Mammary epithelial cell (primary cell): ENCODE results near the gene CD79B.
"Not testable (repeated sequence)": the region's sequence is repeated elsewhere in the genome, so short reads cannot be mapped to it uniquely, and the experiment has no call there.

Experiments used
- EZH2 ChIP-seq: IDR thresholded peaks from 2 replicates; pipeline ENCODE4 v1.6.1; 2012; ENCODE audit warnings: low read length, inconsistent platforms, borderline replicate concordance
- TF ChIP-seq, protein P1 (sequence below), 2 donors: IDR thresholded peaks in 1 of 2; conservative IDR thresholded peaks in 1 of 2; 2 replicates each; pipeline ENCODE4 v1.5.1; 2011 to 2012; ENCODE audit warnings: inconsistent platforms in 2 of 2, low read length in 2 of 2, mild to moderate bottlenecking in 2 of 2, control low read depth in 1 of 2, low read depth in 1 of 2; ENCODE audit not compliant: insufficient read depth in 1 of 2; ENCODE audit errors: extremely low read depth in 1 of 2

DNA sequence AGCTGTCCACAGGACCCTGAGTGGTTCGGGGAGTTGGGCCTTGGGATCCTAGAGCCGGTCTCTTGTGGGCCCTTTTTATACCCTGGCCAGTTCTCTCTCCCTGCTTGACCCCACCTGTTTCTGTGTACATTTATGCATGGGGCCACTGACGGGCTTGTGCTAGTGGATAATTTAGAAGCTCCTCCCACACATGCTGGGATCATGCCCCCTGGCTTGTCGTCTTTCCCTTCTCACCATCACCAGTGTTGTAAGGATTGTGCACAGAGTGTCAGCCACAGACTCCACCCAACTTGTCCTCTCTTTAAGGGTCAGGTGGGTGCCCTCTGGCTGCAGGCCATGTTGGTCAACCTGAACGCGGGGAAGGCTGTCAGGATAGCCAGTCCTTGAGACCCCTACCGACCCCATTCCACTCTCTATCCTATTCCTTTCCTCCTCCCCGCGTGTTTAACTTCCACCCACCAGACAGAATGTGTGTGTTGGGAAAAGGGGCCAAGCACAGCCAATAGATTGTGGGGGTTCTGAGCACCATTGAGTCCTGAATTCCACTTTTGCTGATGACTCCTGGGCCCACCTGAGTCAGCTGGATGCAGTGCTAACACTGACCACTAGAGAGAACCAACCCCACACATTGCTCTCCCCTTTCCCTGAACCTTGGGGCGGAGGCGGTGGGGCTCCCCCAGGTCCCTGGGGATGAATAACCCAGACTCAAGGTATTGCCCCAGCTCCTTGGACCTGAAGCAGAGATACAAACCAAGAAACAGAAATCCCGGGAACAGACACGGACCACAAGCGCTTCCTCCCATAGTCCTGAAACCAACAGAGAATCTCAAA lies 35.4 kb downstream of the CD79B start, which contains the start of gene CSH1:
- TF ChIP-seq, protein P1, sequence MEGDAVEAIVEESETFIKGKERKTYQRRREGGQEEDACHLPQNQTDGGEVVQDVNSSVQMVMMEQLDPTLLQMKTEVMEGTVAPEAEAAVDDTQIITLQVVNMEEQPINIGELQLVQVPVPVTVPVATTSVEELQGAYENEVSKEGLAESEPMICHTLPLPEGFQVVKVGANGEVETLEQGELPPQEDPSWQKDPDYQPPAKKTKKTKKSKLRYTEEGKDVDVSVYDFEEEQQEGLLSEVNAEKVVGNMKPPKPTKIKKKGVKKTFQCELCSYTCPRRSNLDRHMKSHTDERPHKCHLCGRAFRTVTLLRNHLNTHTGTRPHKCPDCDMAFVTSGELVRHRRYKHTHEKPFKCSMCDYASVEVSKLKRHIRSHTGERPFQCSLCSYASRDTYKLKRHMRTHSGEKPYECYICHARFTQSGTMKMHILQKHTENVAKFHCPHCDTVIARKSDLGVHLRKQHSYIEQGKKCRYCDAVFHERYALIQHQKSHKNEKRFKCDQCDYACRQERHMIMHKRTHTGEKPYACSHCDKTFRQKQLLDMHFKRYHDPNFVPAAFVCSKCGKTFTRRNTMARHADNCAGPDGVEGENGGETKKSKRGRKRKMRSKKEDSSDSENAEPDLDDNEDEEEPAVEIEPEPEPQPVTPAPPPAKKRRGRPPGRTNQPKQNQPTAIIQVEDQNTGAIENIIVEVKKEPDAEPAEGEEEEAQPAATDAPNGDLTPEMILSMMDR (conservative IDR thresholded peaks at IDR 0.05 in 1 of 2, IDR thresholded peaks at IDR 0.05 in 1 of 2; ENCODE audit: extremely low read depth in 1 of 2, insufficient read depth in 1 of 2, low read depth in 1 of 2, low read length in 2 of 2) = not testable (repeated sequence)
- not testable (repeated sequence) for TF ChIP-seq EZH2
